Mucosa of descending colon (tissue), 3 donors: Measurements from ENCODE around the gene UBQLN4. TPM values are rescaled to one million over a fixed set of nuclear protein-coding genes. Genes with fewer than 3 reads are reported as not detected.
A peak's percentile ranks its signal among the peaks of the same experiment; 100 is the strongest.

ENCODE experiments used
- ATAC-seq: fragments of 200-7000 bp; cut with Tn5 transposase; one replicate; pipeline ENCODE4 v1.9.1; 2020; ENCODE audit warnings: mild to moderate bottlenecking, moderate library complexity
- DNase-seq, 3 donors: peaks; one replicate each; pipeline ENCODE4 v3.0.0-alpha.2; 2020
- H3K36me3 ChIP-seq: fragments of 200-600 bp; one replicate; pipeline ENCODE4 v1.8.0; 2021; ENCODE audit warnings: low read depth, mild to moderate bottlenecking
- H3K4me1 ChIP-seq: fragments of 200-600 bp; one replicate; pipeline ENCODE4 v1.8.0; 2021; ENCODE audit warnings: low read depth, mild to moderate bottlenecking
- H3K4me3 ChIP-seq: fragments of 200-600 bp; one replicate; pipeline ENCODE4 v1.8.0; 2021; ENCODE audit warnings: mild to moderate bottlenecking
- H3K9me3 ChIP-seq: fragments of 200-600 bp; one replicate; pipeline ENCODE4 v1.8.0; 2021; ENCODE audit warnings: mild to moderate bottlenecking
- CTCF ChIP-seq: fragments of 200-600 bp; IDR thresholded peaks from one replicate; pipeline ENCODE4 v1.8.0; 2022; ENCODE audit warnings: antibody characterized with exemption, mild to moderate bottlenecking
- intact Hi-C, 2 donors: fragments of 100-400 bp; cut with DNase I in 1 of 2; cut with micrococcal nuclease in 1 of 2; formaldehyde crosslinking; loops; one replicate each; pipeline versions ENCODE4 v1.11.0 to v1.11.1; 2022; cut with DNase I, micrococcal nuclease
- long read RNA-seq, 2 donors: library from polyadenylated mRNA; unstranded; transcript quantifications; one replicate each; pipeline ENCODE4 v2.0.0, GENCODE V29; 2019 to 2021
- total RNA-seq, 3 donors: library from RNA; stranded (reverse); fragmentation: NEBNext Ultra II Directional in 2 of 3; extraction: Animal tissue kit (Norgen Biotek cat#: 25700) in 2 of 3; gene quantifications; one replicate each; pipeline versions ENCODE4 v1.2.1 to v1.2.4, GENCODE V29; 2021 to 2023
- donor health status: DM: no; HTN: no; CAD: no; lungs with moderate emphysema.
- donor health status: DM: no; HTN: no; CAD: no.
- donor health status: DM: no; HTN: yes; CAD: no.

Gene UBQLN4
- 10 to 100 TPM; 23.7 to 36.9 (median 23.9) TPM for total RNA-seq
- long read RNA-seq, donor 1, transcript UBQLN4-201 (11 exons, 3,576 nt), result major isoform, 8 of 27 reads
- long read RNA-seq, donor 1, partial matches to known transcripts, result 16 of 27 reads
- long read RNA-seq, donor 1, other reads (novel, unspliced or antisense), result 3 of 27 reads
- long read RNA-seq, donor 2, result 0 reads

- peak; percentile 78 for TF ChIP-seq CTCF
- ATAC-seq, result peak; percentile 87
- no peaks in the 10 kb centered on the region for H3K9me3 ChIP-seq
- intact Hi-C loops, result no loop called here
- H3K36me3 ChIP-seq, result no peaks in the 10 kb centered on the region
- DNase-seq, result peak; percentile 85 to 92 (median 91)
- peaks cover 7% of the 10 kb centered on the region for H3K4me1 ChIP-seq
- peak within 1 kb of the TSS; percentile 60 for H3K4me3 ChIP-seq
These were observed at the start of gene UBQLN4 for GRCh38 chr1:156053768-156054499. TSS of gene UBQLN4 (minus strand) at chr1:156053798. CDS start at chr1:156053701, 97 bp downstream.

- ATAC-seq (peak; percentile 18), DNase-seq (peak; percentile 54 to 67 (median 59))
- no peaks in the 10 kb centered on the region for H3K9me3 ChIP-seq
- H3K36me3 ChIP-seq, result no peaks in the 10 kb centered on the region
- no peak overlapping the region for H3K4me3 ChIP-seq
- intact Hi-C loops, result no loop called here
- peaks cover 66% of the 10 kb centered on the region for H3K4me1 ChIP-seq
- TF ChIP-seq CTCF, result no peak
These were observed 49.3 kb upstream of the UBQLN4 start for GRCh38 chr1:156102633-156103511.

GRCh38 chr1:156101880-156102279 is 48.3 kb upstream of the UBQLN4 start:
- H3K4me1 ChIP-seq, result peaks cover 70% of the 10 kb centered on the region
- ATAC-seq (no peak), DNase-seq (peak in 1 of 3 donors; percentile 38)
- no peak for TF ChIP-seq CTCF
- H3K36me3 ChIP-seq, result no peaks in the 10 kb centered on the region
- H3K4me3 ChIP-seq, result no peak overlapping the region
- no peaks in the 10 kb centered on the region for H3K9me3 ChIP-seq
- intact Hi-C loops, result no loop called here

GRCh38 chr1:156100205-156100995 is 46.8 kb upstream of the UBQLN4 start:
- Histone ChIP-seq H3K9me3 (no peaks in the 10 kb centered on the region), H3K4me3 (no peak overlapping the region), H3K4me1 (peaks cover 76% of the 10 kb centered on the region), H3K36me3 (no peaks in the 10 kb centered on the region)
- ATAC-seq, result peak; percentile 54
- no peak for TF ChIP-seq CTCF
- intact Hi-C loops, result no loop called here
- DNase-seq, result peak in 2 of 3 donors; percentile 55 to 71

- H3K36me3 ChIP-seq, result no peaks in the 10 kb centered on the region
- ATAC-seq (no peak), DNase-seq (no peak)
- H3K4me3 ChIP-seq, result no peak overlapping the region
- H3K4me1 ChIP-seq, result peaks cover 65% of the 10 kb centered on the region
- intact Hi-C loops, result loop anchor here in 1 of 2 donors (5.0 kb wide), 1 partner anchor 33 kb away; no protein-coding TSS in a partner anchor
- H3K9me3 ChIP-seq, result no peaks in the 10 kb centered on the region
- TF ChIP-seq CTCF, result no peak
These were observed 45.7 kb upstream of the UBQLN4 start for GRCh38 chr1:156099282-156099681.
